Measurements from ENCODE around the gene IQSEC3.

IQSEC3 gene

DNA sequence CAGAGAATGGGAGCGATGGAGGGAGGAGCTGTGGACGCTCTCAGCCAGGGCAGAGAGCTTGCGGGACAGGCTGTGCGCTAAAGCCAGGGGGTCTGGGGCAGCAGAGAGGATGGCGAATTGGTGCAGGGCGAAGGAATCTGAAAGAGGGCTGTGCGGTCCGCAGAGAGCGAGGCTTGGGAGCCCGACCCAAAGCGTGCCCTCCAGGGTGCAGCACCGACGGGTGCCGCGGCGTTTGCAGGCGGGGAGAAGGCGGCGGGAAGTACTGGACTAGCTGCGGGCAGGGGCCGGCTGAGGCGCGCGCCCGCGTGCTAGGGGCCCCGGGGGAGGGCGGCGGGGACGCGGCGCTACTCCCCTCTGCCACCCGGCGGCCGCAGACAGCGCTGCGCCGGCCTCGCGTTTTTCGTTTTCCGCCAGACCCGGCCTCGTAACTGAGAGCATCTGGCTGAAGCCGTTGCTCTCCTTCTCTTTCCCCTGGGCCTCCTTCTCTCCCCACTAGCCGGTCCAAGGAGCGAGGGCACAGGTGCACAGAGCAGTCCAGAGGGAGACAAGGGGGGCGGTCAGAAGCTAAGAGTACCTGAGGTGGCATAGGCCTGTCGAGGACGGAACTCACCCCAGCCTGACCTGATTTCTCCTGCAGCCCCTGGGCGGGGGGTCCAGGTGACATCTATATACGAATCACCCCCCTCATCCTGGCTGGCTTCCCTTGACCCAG lies 122.5 kb downstream of the IQSEC3 start:
- TF ChIP-seq, protein P1, sequence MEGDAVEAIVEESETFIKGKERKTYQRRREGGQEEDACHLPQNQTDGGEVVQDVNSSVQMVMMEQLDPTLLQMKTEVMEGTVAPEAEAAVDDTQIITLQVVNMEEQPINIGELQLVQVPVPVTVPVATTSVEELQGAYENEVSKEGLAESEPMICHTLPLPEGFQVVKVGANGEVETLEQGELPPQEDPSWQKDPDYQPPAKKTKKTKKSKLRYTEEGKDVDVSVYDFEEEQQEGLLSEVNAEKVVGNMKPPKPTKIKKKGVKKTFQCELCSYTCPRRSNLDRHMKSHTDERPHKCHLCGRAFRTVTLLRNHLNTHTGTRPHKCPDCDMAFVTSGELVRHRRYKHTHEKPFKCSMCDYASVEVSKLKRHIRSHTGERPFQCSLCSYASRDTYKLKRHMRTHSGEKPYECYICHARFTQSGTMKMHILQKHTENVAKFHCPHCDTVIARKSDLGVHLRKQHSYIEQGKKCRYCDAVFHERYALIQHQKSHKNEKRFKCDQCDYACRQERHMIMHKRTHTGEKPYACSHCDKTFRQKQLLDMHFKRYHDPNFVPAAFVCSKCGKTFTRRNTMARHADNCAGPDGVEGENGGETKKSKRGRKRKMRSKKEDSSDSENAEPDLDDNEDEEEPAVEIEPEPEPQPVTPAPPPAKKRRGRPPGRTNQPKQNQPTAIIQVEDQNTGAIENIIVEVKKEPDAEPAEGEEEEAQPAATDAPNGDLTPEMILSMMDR (IDR thresholded peaks at IDR 0.05; ENCODE audit: extremely low read depth, insufficient read depth, missing control alignments) = peak; percentile 78
- in situ Hi-C loops (cut with MboI; ENCODE audit: low pct_unique_long_range_greater_than_20kb, low sequenced_read_pairs, unreplicated experiment) = no loop called here
- DNase-seq (ENCODE audit: low spot score) = peak; percentile 88

DNA sequence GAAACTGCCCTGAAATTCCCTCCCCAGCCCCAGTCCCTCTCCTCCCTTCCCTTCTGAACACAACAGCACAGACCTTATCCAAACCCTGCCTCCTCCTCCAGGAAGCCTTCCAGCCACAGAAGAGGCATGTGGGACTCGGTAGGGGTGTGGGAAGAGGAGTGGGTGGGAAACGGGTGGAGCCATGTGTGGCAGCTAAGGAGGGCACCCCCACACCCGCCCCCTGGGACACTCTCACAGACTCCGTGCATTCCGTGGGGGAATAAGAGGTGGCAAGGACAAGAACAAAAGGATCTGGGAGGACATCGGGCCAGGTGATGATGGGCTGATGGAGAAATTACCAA lies 123.0 kb downstream of the IQSEC3 start:
- DNase-seq (ENCODE audit: low spot score) = no peak
- TF ChIP-seq, protein P1 (IDR thresholded peaks at IDR 0.05; ENCODE audit: extremely low read depth, insufficient read depth, missing control alignments) = no peak
- in situ Hi-C loops (cut with MboI; ENCODE audit: low pct_unique_long_range_greater_than_20kb, low sequenced_read_pairs, unreplicated experiment) = no loop called here

DNA sequence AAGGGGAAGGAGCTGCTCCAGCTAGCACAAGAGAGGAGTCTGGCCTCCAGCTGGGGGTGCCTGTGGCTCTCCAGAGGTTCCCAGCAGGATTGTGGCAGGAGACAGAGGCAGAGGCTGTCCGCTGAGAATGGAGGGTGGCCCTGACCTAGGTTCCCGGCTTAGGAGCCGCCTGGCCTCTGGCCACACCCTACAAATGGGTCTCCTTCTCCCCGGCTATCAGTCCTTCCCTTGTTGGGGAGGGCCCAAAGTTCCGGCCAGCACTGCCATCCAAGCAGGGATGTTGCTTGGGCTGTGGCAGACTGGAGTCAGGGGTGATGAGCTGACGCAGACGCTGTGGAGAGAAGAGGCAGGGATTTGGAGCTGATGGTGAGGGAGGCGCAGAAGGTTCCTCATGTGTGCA lies 124.3 kb downstream of the IQSEC3 start:
- in situ Hi-C loops (cut with MboI; ENCODE audit: low pct_unique_long_range_greater_than_20kb, low sequenced_read_pairs, unreplicated experiment) = no loop called here
- no peak for DNase-seq (ENCODE audit: low spot score)
- TF ChIP-seq, protein P1 (IDR thresholded peaks at IDR 0.05; ENCODE audit: extremely low read depth, insufficient read depth, missing control alignments) = no peak

DNA sequence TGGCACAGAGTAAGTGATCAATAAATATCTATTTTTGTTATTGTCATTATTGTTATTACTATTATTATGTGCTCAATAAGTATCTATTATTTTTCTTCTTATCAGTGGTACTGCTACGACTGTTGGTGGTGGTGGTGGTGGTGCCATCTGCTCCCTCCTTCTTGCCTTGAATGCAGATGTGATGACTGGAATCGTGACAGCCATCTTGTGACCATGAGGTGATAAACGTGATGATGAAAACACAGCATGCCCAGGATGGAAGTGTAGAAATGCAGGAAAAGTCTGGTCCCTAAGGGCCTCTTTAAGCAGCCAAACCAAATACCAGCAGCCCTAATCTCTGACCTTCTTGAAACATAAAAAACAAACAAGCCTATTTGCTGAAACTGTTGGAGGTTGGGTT lies 125.0 kb downstream of the IQSEC3 start:
- TF ChIP-seq, protein P1 (IDR thresholded peaks at IDR 0.05; ENCODE audit: extremely low read depth, insufficient read depth, missing control alignments) = no peak
- no peak for DNase-seq (ENCODE audit: low spot score)
- in situ Hi-C loops (cut with MboI; ENCODE audit: low pct_unique_long_range_greater_than_20kb, low sequenced_read_pairs, unreplicated experiment) = no loop called here

DNA sequence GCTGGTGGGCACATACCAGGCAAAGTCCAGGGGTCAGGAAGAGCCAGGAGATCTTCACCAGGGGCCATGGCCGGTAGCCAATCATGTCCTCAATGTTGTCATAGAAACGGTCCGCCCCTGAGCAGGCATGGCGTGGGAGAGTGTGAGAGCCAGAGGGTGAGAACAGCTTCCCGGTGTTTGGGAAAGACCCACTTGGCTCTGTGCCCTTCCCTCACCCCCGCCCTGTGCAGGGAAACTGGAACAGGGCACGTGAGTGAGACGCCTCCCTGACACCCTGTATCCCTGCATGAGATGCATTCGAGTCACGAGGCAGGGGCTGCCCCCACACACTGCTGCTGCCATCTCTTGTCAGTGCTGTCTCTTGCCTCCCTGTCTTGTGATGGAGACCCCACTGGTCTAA lies 126.7 kb downstream of the IQSEC3 start:
- no peak for DNase-seq (ENCODE audit: low spot score)
- TF ChIP-seq, protein P1 (IDR thresholded peaks at IDR 0.05; ENCODE audit: extremely low read depth, insufficient read depth, missing control alignments) = no peak
- in situ Hi-C loops (cut with MboI; ENCODE audit: low pct_unique_long_range_greater_than_20kb, low sequenced_read_pairs, unreplicated experiment) = no loop called here

DNA sequence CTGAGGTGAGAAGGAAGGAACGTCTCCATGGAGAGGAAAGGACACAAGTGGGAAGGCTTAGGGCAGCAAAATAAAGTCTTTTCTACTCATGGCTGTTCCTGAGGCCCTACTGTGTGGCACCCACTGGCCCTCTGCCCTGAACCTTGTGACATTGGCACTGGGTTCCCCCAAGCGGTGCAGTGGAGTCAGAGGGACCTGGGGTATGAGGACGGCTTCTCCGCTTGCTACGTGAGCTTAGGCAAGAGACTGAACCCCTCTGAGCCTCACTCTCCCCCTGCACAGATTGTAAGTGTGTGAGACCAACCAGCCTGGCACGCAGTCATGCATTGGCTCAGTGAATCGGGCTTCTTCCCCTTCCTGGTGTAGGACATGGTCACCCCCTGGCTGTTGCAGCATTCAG lies 127.7 kb downstream of the IQSEC3 start:
- in situ Hi-C loops (cut with MboI; ENCODE audit: low pct_unique_long_range_greater_than_20kb, low sequenced_read_pairs, unreplicated experiment) = no loop called here
- TF ChIP-seq, protein P1 (IDR thresholded peaks at IDR 0.05; ENCODE audit: extremely low read depth, insufficient read depth, missing control alignments) = no peak
- DNase-seq (ENCODE audit: low spot score) = no peak

All from GM13977 (cell line).